CD4-positive, alpha-beta T cell treated with Interferon gamma for 1 hour (primary cell): ENCODE results near the gene SPEG.
A peak's percentile ranks its signal among the peaks of the same experiment; 100 is the strongest.

Experiments used
- DNase-seq: peaks from one replicate; pipeline ENCODE4 v3.0.0-alpha.2; 2020

The SPEG gene

DNA sequence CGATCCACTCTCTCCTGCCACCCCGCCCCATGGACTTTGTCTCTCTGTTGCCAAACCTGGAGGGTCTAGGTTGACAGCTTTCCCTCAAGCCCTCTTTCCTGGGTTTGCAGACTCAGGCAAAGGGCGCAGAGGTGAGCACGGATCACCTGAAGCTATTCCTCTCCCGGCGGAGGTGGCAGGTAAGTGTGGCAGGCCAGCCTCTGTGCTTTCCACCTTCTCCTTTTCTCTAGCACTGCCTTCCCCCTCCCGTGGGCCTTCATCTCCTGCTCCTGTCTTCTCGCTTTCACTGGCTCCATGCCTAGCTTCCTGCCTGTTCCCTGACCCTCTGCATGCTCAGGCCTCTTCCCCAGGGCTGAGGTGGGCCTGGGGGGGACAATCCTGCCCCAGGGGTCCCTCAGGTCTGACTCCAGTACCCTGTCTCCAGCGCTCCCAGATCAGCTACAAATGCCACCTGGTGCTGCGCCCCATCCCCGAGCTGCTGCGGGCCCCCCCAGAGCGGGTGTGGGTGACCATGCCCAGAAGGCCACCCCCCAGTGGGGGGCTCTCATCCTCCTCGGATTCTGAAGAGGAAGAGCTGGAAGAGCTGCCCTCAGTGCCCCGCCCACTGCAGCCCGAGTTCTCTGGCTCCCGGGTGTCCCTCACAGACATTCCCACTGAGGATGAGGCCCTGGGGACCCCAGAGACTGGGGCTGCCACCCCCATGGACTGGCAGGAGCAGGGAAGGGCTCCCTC is 48.2 kb downstream of the SPEG start:
- no peak for DNase-seq

DNA sequence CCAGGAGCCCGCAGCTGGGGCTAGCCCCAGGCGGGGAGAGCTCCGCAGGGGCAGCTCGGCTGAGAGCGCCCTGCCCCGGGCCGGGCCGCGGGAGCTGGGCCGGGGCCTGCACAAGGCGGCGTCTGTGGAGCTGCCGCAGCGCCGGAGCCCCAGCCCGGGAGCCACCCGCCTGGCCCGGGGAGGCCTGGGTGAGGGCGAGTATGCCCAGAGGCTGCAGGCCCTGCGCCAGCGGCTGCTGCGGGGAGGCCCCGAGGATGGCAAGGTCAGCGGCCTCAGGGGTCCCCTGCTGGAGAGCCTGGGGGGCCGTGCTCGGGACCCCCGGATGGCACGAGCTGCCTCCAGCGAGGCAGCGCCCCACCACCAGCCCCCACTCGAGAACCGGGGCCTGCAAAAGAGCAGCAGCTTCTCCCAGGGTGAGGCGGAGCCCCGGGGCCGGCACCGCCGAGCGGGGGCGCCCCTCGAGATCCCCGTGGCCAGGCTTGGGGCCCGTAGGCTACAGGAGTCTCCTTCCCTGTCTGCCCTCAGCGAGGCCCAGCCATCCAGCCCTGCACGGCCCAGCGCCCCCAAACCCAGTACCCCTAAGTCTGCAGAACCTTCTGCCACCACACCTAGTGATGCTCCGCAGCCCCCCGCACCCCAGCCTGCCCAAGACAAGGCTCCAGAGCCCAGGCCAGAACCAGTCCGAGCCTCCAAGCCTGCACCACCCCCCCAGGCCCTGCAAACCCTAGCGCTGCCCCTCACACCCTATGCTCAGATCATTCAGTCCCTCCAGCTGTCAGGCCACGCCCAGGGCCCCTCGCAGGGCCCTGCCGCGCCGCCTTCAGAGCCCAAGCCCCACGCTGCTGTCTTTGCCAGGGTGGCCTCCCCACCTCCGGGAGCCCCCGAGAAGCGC is 49.1 kb downstream of the SPEG start:
- DNase-seq: no peak

DNA sequence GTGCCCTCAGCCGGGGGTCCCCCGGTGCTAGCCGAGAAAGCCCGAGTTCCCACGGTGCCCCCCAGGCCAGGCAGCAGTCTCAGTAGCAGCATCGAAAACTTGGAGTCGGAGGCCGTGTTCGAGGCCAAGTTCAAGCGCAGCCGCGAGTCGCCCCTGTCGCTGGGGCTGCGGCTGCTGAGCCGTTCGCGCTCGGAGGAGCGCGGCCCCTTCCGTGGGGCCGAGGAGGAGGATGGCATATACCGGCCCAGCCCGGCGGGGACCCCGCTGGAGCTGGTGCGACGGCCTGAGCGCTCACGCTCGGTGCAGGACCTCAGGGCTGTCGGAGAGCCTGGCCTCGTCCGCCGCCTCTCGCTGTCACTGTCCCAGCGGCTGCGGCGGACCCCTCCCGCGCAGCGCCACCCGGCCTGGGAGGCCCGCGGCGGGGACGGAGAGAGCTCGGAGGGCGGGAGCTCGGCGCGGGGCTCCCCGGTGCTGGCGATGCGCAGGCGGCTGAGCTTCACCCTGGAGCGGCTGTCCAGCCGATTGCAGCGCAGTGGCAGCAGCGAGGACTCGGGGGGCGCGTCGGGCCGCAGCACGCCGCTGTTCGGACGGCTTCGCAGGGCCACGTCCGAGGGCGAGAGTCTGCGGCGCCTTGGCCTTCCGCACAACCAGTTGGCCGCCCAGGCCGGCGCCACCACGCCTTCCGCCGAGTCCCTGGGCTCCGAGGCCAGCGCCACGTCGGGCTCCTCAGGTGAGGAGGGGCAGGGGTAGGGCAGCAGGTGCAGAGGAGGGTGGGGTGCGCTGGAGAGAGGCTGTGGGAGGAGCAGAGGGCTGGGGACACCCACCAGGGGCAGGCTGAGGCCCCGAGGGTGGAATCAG is 49.9 kb downstream of the SPEG start:
- DNase-seq: no peak

DNA sequence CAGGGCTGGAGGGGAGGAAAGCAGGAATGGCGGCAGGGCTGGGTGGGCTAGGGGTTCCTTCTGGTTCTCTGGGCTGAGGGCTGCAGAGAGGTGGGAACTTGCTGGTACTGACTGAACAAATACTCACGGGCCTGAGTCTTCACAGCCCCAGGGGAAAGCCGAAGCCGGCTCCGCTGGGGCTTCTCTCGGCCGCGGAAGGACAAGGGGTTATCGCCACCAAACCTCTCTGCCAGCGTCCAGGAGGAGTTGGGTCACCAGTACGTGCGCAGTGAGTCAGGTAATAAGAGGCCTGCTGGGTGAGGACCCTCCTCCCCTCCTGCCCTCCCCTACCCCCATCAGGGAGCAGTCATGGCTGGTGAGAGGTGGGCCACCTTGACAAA is 50.5 kb downstream of the SPEG start:
- no peak for DNase-seq

DNA sequence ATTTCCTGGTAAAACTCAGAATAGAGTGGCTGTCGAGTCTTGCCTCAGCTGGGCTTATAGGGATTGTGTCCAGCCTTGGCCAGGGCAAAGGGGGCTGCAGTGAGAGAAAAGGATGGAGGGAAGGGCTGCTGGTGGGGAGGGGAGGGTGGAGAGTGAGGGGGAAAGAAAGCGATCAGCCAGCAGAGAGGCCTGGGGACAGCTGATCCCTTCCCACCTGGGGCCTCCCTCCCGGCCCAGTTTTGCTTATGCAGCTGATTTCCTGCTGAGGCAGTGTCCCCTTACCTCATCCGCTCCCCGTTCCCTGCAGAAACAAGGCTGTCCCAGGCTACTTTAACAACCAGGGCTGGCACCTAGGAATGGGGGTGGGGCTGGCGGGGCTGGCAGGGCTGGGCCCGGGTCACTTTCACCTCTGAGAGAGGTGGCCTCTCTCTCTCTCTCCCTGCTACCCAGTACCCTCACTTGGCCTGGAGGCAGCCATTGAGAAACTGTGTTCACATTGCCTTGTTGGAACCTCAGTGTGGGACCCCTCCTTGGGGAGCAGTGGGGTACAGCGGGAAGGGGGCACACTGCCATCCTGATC is 51.8 kb downstream of the SPEG start:
- no peak for DNase-seq

DNA sequence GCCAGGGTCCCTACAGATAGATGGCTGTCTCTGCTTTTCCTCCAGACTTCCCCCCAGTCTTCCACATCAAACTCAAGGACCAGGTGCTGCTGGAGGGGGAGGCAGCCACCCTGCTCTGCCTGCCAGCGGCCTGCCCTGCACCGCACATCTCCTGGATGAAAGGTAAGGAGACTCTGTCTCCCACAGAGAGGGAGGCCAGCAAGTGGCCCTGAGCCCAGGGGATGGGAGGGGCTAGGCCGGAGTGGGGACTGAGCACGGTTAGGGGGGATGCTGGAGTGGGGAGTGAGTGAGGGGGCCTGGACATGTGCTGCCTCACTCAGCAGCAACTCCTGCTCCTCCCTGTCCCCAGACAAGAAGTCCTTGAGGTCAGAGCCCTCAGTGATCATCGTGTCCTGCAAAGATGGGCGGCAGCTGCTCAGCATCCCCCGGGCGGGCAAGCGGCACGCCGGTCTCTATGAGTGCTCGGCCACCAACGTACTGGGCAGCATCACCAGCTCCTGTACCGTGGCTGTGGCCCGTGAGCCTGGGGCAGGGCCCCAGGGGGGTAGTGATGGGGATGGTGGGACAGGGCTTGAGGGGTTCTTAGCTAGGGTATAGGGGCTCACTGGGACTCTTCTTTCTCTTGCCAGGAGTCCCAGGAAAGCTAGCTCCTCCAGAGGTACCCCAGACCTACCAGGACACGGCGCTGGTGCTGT is 53.7 kb downstream of the SPEG start:
- DNase-seq: no peak

DNA sequence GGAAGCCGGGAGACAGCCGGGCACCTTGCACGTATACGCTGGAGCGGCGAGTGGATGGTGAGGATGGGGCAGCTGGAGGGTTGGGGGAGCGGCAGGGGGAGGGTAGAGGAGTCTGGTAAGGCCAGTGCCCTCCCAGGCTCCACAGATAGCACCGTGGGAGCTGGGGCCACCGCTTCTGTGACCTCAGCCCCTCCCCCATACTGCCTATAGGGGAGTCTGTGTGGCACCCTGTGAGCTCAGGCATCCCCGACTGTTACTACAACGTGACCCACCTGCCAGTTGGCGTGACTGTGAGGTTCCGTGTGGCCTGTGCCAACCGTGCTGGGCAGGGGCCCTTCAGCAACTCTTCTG is 54.2 kb downstream of the SPEG start:
- DNase-seq: no peak

DNA sequence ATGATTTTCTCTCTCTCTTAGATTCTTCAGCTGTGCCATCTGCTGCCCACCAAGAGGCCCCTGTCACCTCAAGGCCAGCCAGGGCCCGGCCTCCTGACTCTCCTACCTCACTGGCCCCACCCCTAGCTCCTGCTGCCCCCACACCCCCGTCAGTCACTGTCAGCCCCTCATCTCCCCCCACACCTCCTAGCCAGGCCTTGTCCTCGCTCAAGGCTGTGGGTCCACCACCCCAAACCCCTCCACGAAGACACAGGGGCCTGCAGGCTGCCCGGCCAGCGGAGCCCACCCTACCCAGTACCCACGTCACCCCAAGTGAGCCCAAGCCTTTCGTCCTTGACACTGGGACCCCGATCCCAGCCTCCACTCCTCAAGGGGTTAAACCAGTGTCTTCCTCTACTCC is 54.7 kb downstream of the SPEG start:
- DNase-seq: no peak

DNA sequence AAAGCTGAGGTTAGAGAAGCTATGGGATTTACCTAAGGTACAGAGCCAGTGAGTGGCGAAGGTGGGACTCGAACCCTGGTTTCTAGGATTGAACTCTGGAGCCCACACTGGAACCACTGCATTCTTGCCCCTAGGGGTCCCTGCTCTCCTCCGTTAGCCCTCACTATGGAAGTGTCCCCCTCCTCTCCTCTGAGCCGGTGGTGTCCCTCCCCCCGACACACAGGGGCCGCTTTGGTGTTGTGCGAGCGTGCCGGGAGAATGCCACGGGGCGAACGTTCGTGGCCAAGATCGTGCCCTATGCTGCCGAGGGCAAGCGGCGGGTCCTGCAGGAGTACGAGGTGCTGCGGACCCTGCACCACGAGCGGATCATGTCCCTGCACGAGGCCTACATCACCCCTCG is 55.5 kb downstream of the SPEG start:
- no peak for DNase-seq

DNA sequence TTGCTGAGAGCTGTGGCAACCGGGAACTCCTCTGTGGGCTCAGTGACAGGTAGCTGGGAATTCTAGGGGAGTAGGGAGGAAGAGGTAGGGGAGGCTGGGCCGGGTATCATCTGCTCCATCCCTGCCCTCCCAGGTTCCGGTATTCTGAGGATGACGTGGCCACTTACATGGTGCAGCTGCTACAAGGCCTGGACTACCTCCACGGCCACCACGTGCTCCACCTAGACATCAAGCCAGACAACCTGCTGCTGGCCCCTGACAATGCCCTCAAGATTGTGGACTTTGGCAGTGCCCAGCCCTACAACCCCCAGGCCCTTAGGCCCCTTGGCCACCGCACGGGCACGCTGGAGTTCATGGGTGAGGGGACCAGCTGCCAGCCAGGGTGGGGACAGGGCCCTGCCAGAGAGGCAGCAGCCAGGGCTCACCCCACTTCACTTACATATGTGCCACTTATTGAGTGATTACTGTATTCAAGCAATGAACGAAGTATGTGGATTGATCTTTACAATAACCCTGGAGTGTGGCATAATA is 56.0 kb downstream of the SPEG start:
- DNase-seq: no peak

DNA sequence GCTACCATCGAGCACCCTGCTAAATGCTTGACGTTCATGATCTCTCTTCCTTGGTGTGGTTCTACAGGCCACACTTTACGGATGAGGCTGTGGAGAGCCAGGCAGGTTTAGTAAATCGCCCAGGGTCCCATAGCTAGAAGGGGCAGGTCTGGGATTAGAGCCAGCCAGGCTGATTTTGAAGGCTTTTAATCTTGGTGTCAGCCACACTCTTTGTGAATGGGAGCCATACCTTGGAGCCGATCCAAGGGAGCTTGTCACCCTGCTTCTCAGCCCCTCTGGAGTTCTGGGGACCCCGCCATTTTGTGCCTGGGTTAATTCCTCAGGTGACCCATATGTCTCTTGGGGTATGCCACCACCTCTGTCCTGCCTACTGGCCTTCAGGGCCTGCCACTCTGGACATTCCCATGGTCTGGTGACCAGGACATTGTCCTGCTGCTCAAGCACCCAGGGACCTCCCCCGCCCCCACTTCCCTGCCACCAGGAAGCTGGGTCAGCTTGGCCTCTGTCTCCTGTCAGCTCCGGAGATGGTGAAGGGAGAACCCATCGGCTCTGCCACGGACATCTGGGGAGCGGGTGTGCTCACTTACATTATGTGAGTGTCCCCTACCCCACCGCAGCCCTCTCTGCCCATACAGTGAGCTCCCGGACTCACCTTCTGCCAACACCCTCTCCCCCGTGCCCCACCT is 56.8 kb downstream of the SPEG start:
- DNase-seq: no peak

DNA sequence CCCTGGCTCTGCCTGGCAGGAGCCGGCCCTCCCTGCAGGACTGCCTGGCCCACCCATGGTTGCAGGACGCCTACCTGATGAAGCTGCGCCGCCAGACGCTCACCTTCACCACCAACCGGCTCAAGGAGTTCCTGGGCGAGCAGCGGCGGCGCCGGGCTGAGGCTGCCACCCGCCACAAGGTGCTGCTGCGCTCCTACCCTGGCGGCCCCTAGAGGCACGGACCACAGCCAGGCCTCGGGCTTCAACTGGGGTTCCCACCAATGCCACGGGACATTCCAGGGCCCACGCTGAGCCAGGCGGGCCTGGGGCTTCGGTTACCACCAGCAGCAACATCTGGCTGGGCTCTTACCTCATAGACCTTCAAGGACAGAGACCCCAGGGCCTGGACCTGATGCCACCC is 57.9 kb downstream of the SPEG start:
- DNase-seq: no peak

DNA sequence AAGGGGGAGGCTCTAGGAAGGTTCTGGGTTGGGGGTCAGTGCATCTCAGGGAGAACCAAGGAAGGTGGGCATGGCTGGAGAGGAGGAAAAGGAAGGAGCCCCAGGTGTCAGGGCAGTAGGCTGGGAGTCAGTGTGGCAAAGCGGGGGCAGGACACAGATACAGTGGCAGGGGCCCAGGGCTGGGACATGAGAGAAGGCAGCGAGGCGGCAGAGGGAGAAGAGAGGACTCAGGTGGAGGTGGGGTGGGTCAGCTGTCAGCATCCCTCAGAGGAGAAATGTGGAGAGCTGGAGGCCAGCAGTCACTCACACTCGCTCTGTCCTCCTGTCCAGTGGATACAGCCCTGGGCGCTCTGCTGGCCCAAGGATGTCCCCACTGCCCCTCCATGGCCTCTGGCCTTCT is 58.4 kb downstream of the SPEG start:
- DNase-seq: no peak

DNA sequence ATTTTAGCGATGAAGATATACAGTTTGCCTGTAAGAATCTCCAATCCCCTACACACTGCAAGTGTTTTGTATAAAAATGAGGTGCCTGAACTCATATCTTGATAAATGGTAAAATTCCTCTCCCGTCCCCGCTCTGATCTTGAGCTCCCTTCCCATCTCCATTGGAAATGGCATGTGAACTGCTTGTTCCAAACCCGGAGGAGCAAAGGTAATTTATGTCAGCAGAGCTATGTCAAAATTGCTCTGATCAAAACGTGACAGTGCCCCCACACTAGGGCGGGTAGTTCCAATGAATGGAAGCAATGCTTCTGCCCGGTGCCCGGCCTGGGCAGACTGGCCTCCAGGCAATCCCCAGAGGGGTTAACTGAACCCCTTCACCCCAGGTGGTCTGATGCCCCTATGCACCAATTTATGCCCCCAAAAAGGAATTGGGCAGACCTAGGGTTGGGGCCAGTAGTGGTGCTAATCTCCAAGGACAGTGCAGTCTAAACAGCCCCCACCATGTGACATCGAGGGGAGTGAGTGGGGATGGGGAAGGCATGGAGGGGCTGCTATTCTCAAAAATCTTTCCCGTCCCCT is 60.4 kb downstream of the SPEG start:
- DNase-seq: no peak

DNA sequence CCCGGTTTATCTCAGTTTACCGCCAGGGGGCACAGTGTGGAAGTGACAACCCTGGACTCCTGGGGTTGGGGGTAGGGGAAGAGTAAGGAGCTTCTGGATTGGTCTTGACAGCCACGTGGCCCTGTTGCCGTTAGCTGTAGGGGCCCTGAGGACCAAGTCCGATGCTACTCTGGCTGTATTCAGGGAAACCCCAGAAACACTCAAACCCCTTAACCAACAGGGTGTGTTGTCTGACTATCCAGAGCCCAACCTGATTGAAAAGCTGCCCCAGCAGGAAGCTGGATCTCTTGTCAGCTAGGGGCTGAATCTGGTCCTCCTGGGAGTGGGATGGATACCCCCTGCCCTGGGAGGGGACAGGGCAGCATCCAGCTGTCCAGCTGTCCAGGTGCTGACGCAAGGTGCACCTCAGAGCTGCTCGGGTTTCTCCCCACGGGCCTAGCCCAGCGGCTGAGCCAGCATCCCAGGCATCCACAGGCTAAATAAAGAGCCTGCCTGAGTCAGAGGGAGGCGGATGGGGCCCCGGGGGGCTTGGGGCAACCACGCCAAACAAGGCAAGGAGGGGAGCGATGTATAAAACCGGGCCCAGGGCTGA is 61.0 kb downstream of the SPEG start:
- peak; percentile 49 for DNase-seq

DNA sequence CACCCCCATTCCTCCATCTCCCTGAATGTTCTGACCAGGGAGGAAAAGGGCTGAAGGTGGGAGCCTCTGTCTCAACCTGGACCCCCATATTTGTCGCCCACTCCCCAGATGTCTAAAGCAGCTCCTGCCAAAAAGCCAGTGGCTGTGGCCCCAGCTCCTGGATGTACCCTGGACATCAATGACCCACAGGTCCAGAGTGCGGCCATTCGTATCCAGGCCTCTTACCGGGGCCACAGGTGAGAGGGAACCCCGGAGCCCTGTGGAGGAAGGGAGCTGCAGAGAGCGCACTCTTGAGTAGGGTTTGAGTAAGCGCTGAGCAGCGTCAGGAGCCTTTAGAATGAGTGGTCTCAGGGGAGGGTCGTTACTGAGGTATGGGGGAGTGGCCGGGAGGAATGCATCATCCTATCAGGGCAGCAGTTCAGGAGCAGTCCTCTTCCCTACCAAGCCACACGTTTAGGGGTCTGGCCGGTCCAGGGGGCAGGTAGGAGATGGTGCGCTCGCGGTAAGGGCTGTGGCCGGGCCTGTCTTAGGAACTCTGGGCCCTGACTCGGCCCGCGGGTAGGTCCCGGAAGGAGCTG is 61.7 kb downstream of the SPEG start:
- DNase-seq: no peak

DNA sequence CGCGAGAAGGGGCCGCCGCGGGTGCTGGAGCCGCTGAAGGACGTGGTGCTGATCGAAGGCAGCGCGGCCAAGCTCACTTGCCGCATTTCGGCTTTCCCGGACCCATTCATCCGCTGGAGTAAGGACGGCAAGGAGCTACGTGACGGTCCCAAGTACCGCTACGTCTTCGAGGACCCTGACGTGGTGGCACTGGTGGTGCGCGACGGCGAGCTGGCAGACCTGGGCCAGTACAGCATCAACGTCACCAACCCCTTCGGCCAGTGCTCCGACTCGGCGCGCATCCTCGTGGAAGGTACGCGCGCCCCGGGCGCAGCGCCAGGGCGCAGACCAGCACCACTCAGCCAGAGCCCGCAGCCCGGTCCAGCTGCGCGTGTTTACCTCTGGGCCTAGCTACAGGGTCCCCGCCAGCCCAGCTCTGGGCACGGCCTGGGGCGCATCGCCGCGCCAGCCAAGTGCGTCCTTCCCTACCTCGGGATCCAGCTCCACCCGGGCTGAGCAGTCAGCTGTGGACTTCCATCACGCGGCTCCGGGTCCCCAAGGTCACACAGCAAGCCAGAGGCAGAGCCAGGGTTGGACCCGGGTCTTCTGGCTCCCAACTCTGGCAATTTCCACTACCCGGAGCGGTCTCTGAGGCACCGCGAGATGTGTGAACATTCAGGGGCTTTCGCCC is 62.3 kb downstream of the SPEG start:
- DNase-seq: no peak

DNA sequence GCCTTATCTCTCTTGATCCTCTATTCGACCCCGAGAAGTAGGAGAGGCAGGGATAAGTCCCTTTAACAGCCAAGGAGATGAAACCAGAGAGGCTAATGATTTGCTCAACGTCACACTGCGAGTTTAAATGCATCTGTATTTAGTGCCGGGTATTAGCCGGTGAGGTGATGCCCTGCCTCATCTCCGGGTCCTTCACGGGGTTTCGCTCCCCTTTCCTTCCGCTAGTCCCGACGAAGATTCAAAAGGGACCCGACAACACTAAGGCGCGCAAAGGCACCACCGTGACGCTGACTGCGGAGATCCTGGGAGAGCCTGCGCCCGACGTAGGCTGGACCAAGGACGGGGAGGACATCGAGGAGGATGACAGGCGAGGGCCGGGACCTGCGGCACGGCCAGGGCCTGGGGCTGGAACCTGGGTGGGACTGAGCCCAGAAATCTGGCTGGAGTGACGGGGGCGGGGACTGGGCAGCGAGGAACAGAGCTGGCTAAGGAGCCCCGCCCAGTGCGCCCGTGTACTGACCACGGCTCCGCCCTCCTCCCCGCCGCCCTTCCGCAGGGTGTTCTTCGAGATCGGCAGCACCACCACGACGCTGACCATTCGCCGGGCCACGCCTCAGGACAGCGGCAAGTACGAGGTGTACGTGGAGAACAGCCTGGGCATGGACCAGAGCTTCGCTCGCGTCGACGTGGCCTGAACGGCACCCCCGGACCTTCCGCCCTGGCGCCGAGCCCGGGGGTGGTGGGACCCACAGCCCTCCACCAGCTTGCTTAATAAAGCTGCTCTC is 63.0 kb downstream of the SPEG start:
- DNase-seq: peak; percentile 61
